Stomach smooth muscle (tissue), 2 donors: ENCODE data around the gene UBR3.
"Not testable (repeated sequence)": the region's sequence is repeated elsewhere in the genome, so short reads cannot be mapped to it uniquely, and the experiment has no call there.

Experiments used
- H3K27ac ChIP-seq: one replicate; pipeline ENCODE4 v1.7.0; 2013; ENCODE audit warnings: mild to moderate bottlenecking, low read length, inconsistent platforms
- H3K27me3 ChIP-seq, 2 donors: one replicate each; pipeline ENCODE4 v1.7.0; 2013; ENCODE audit warnings: low read length in 2 of 2; ENCODE audit not compliant: insufficient read depth in 2 of 2, control insufficient read depth in 1 of 2
- H3K36me3 ChIP-seq, 2 donors: one replicate each; pipeline ENCODE4 v1.7.0; 2013; ENCODE audit warnings: low read length in 2 of 2; ENCODE audit not compliant: control insufficient read depth in 2 of 2, insufficient read depth in 2 of 2
- H3K4me1 ChIP-seq: one replicate; pipeline ENCODE4 v1.7.0; 2013; ENCODE audit warnings: low read length; ENCODE audit not compliant: control insufficient read depth, insufficient read depth
- H3K4me3 ChIP-seq, 2 donors: one replicate each; pipeline ENCODE4 v1.7.0; 2013; ENCODE audit warnings: low read length in 2 of 2
- H3K9ac ChIP-seq, 2 donors: one replicate each; pipeline ENCODE4 v1.7.0; 2013; ENCODE audit warnings: low read length in 2 of 2, mild to moderate bottlenecking in 1 of 2
- H3K9me3 ChIP-seq, 2 donors: one replicate each; pipeline ENCODE4 v1.7.0; 2013; ENCODE audit warnings: low read length in 2 of 2; ENCODE audit not compliant: control insufficient read depth in 2 of 2
- donor health status: healthy.
- donor health status: Pancreatic carcinoma.

Gene UBR3

GRCh38 chr2:169867579-169867978 is 40.3 kb downstream of the UBR3 start:
- H3K9me3 ChIP-seq = no peaks in the 10 kb centered on the region
- H3K9ac ChIP-seq = no peak overlapping the region
- no peaks in the 10 kb centered on the region for H3K36me3 ChIP-seq
- H3K27ac ChIP-seq = no peak overlapping the region
- H3K27me3 ChIP-seq = no peaks in the 10 kb centered on the region
- H3K4me3 ChIP-seq = no peak overlapping the region
- no peaks in the 10 kb centered on the region for H3K4me1 ChIP-seq

GRCh38 chr2:169868951-169869350 is 41.7 kb downstream of the UBR3 start:
- Histone ChIP-seq H3K9ac (no peak overlapping the region), H3K27me3 (no peaks in the 10 kb centered on the region), H3K36me3 (no peaks in the 10 kb centered on the region), H3K4me3 (no peak overlapping the region), H3K27ac (no peak overlapping the region), H3K4me1 (no peaks in the 10 kb centered on the region), H3K9me3 (no peaks in the 10 kb centered on the region)

GRCh38 chr2:169871369-169871768 is 44.1 kb downstream of the UBR3 start:
- H3K4me3 ChIP-seq, H3K27me3 ChIP-seq, H3K9me3 ChIP-seq, H3K36me3 ChIP-seq, H3K27ac ChIP-seq, H3K9ac ChIP-seq, H3K4me1 ChIP-seq: not testable (repeated sequence)

- no peaks in the 10 kb centered on the region for H3K27me3 ChIP-seq
- H3K36me3 ChIP-seq = peaks cover 0 to 4% of the 10 kb centered on the region in 2 donors
- H3K27ac ChIP-seq = no peak overlapping the region
Measured at GRCh38 chr2:169871994-169872393, 44.7 kb downstream of the UBR3 start.

GRCh38 chr2:169877398-169877797 is 50.1 kb downstream of the UBR3 start:
- Histone ChIP-seq H3K36me3 (peaks cover 0 to 4% of the 10 kb centered on the region in 2 donors), H3K9ac (no peak overlapping the region), H3K4me1 (no peaks in the 10 kb centered on the region), H3K27me3 (no peaks in the 10 kb centered on the region), H3K4me3 (no peak overlapping the region), H3K9me3 (no peaks in the 10 kb centered on the region), H3K27ac (no peak overlapping the region)

More at GRCh38 chr2:169871994-169872393, 44.7 kb downstream of the UBR3 start:
- Histone ChIP-seq H3K4me1 (no peaks in the 10 kb centered on the region), H3K9me3 (no peaks in the 10 kb centered on the region), H3K4me3 (no peak overlapping the region), H3K9ac (no peak overlapping the region)

GRCh38 chr2:169887120-169887519 is 59.9 kb downstream of the UBR3 start:
- Histone ChIP-seq H3K9ac (no peak overlapping the region), H3K36me3 (peaks cover 0 to 3% of the 10 kb centered on the region in 2 donors), H3K27ac (no peak overlapping the region), H3K27me3 (no peaks in the 10 kb centered on the region), H3K4me3 (no peak overlapping the region), H3K9me3 (no peaks in the 10 kb centered on the region), H3K4me1 (no peaks in the 10 kb centered on the region)

GRCh38 chr2:169891593-169892298 is 64.5 kb downstream of the UBR3 start:
- H3K4me3 ChIP-seq = no peak overlapping the region
- H3K27me3 ChIP-seq = no peaks in the 10 kb centered on the region
- no peaks in the 10 kb centered on the region for H3K9me3 ChIP-seq
- H3K36me3 ChIP-seq = peaks cover 5% of the 10 kb centered on the region in 2 donors
- H3K4me1 ChIP-seq = no peaks in the 10 kb centered on the region
- H3K27ac ChIP-seq = no peak overlapping the region
- no peak overlapping the region for H3K9ac ChIP-seq

- Histone ChIP-seq H3K27me3 (no peaks in the 10 kb centered on the region), H3K27ac (no peak overlapping the region), H3K9me3 (no peaks in the 10 kb centered on the region), H3K4me3 (no peak overlapping the region), H3K9ac (no peak overlapping the region), H3K36me3 (peaks cover 5 to 6% of the 10 kb centered on the region in 2 donors), H3K4me1 (no peaks in the 10 kb centered on the region)
Measured at GRCh38 chr2:169892951-169893350, 65.7 kb downstream of the UBR3 start.

- H3K9ac ChIP-seq = no peak overlapping the region
- no peaks in the 10 kb centered on the region for H3K27me3 ChIP-seq
- H3K36me3 ChIP-seq = peaks cover 5 to 10% of the 10 kb centered on the region in 2 donors
- H3K4me1 ChIP-seq = no peaks in the 10 kb centered on the region
- no peaks in the 10 kb centered on the region for H3K9me3 ChIP-seq
- no peak overlapping the region for H3K27ac ChIP-seq
- no peak overlapping the region for H3K4me3 ChIP-seq
Measured at GRCh38 chr2:169895294-169895985, 68.2 kb downstream of the UBR3 start.

- Histone ChIP-seq H3K27me3 (no peaks in the 10 kb centered on the region), H3K27ac (no peak overlapping the region), H3K9ac (no peak overlapping the region), H3K9me3 (no peaks in the 10 kb centered on the region), H3K4me3 (no peak overlapping the region), H3K36me3 (peaks cover 5 to 16% of the 10 kb centered on the region in 2 donors), H3K4me1 (no peaks in the 10 kb centered on the region)
Measured at GRCh38 chr2:169897834-169898233, 70.6 kb downstream of the UBR3 start.

- H3K9ac ChIP-seq, H3K4me3 ChIP-seq, H3K27ac ChIP-seq, H3K9me3 ChIP-seq, H3K4me1 ChIP-seq, H3K27me3 ChIP-seq: not testable (repeated sequence)
- peaks cover 5 to 16% of the 10 kb centered on the region in 2 donors for H3K36me3 ChIP-seq
Measured at GRCh38 chr2:169900103-169900502, 72.8 kb downstream of the UBR3 start.
